ENCODE results near the gene PSMB5. TPM values are rescaled to one million over a fixed set of nuclear protein-coding genes. Genes with fewer than 3 reads are reported as not detected.
A peak's percentile ranks its signal among the peaks of the same experiment; 100 is the strongest.

The PSMB5 gene
- total and polyA plus RNA-seq, 9 of the 15 experiments (the other 6 are each of a cell fraction or from before 2014, with no cell fraction given): 198 to 1,870 (median 269) TPM

GRCh38 chr14:23005451-23006187, 29.1 kb downstream of the PSMB5 start:
- Histone ChIP-seq H3K9ac (ENCODE audit: insufficient read depth in 1 of 2, low read depth in 2 of 2, low read length in 2 of 2) (peak overlapping the region in 1 of 2 experiments; percentile 92; a peak in 3 of 4 replicates), H2AFZ (ENCODE audit: low read depth, low read length) (no peak overlapping the region), H3K4me2 (ENCODE audit: insufficient read depth, low read length) (peak overlapping the region; percentile 84), H3K27me3 (ENCODE audit: control insufficient read depth in 2 of 2, insufficient read depth in 2 of 2, low read length in 2 of 2) (no peaks in the 10 kb centered on the region), H3K36me3 (ENCODE audit: control insufficient read depth, insufficient read depth, low read length) (no peaks in the 10 kb centered on the region), H3K9me1 (ENCODE audit: control insufficient read depth, insufficient read depth, low read length) (no peaks in the 10 kb centered on the region), H4K20me1 (replicated peaks; ENCODE audit: control insufficient read depth, insufficient read depth, low read length) (no peaks in the 10 kb centered on the region), H3K9me3 (replicated peaks; ENCODE audit: control insufficient read depth, insufficient read depth, low read depth, low read length) (no peaks in the 10 kb centered on the region), H3K4me3 (peak overlapping the region; percentile 43; the same call in 1 of the 2 replicates), H3K79me2 (ENCODE audit: control insufficient read depth, insufficient read depth, low read length) (peaks cover 43% of the 10 kb centered on the region), H3K4me1 (replicated peaks in 1 of 2; ENCODE audit: control insufficient read depth in 2 of 2, insufficient read depth in 2 of 2, low read length in 2 of 2) (peaks cover 18 to 26% of the 10 kb centered on the region in 2 experiments), H3K27ac (ENCODE audit: extremely low read depth, low read depth, low read length) (peak overlapping the region; percentile 97)
- ATAC-seq (no peak), DNase-seq (ENCODE audit: extremely low read depth in 1 of 4, low spot score in 3 of 4) (no peak), FAIRE-seq (no peak)
- CTCF ChIA-PET (ENCODE audit: low intra/inter-chr PET ratio): no interaction called here
- in situ Hi-C loops (cut with MboI) (no loop called here), intact Hi-C loops (cut with micrococcal nuclease) (no loop called here)
- TF ChIP-seq SRSF7 (optimal IDR thresholded peaks at IDR 0.05; ENCODE audit: low read depth, low read length) (no peak), PRPF4 (IDR thresholded peaks at IDR 0.05; ENCODE audit: insufficient read depth, low read depth, low read length, poor library complexity, severe bottlenecking) (no peak), SMC3 (conservative IDR thresholded peaks at IDR 0.05; ENCODE audit: insufficient read depth, low read depth, low read length) (no peak), ZNF395 (CRISPR knock-in tag; IDR thresholded peaks at IDR 0.05) (0 out of 2 replicates have a peak, but pooled peaks have one; percentile 8), SPI1 (IDR thresholded peaks at IDR 0.05; ENCODE audit: borderline replicate concordance, low read depth, low read length) (0 out of 2 replicates have a peak, but pooled peaks have one; percentile 14), MEIS2 (IDR thresholded peaks at IDR 0.05; ENCODE audit: partially characterized antibody) (peak; percentile 47), HCFC1 (IDR thresholded peaks at IDR 0.05; ENCODE audit: low read depth, low read length) (no peak), SMARCB1 (IDR thresholded peaks at IDR 0.05; ENCODE audit: insufficient read length, low read depth) (peak; percentile 96), TAF15 (IDR thresholded peaks at IDR 0.05; ENCODE audit: low read depth, low read length) (no peak), TEAD4 (IDR thresholded peaks at IDR 0.05; ENCODE audit: low read length) (no peak), TEAD4 (CRISPR knock-in tag; IDR thresholded peaks at IDR 0.05; ENCODE audit: borderline replicate concordance) (no peak)
- TF ChIP-seq, protein P1, sequence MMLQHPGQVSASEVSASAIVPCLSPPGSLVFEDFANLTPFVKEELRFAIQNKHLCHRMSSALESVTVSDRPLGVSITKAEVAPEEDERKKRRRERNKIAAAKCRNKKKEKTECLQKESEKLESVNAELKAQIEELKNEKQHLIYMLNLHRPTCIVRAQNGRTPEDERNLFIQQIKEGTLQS (IDR thresholded peaks at IDR 0.05): peak; percentile 18; the same call in 1 of the 2 replicates
- TF ChIP-seq, protein P1 (CRISPR knock-in tag; conservative IDR thresholded peaks at IDR 0.05): no peak
- TF ChIP-seq, protein P2, sequence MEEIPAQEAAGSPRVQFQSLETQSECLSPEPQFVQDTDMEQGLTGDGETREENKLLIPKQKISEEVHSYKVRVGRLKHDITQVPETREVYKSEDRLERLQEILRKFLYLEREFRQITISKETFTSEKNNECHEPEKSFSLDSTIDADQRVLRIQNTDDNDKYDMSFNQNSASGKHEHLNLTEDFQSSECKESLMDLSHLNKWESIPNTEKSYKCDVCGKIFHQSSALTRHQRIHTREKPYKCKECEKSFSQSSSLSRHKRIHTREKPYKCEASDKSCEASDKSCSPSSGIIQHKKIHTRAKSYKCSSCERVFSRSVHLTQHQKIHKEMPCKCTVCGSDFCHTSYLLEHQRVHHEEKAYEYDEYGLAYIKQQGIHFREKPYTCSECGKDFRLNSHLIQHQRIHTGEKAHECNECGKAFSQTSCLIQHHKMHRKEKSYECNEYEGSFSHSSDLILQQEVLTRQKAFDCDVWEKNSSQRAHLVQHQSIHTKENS (CRISPR knock-in tag; IDR thresholded peaks at IDR 0.05): no peak
- 14% methylated on average over 3 of the region's 3 CpGs for WGBS (ENCODE audit: insufficient coverage, low coverage, missing lambda C conversion rate)
- no TSS peak for BruUV-seq (replicated peaks)
- POLR2A ChIA-PET: interaction anchor here (0.7 to 4.0 kb wide), 16 partner anchors 10 to 94 kb away, joined by 3 to 81 read pairs (median 12); partner anchors contain the start of genes ACIN1, C14orf119, CDH24 and PRMT5
